ENCODE measurements around the gene MINDY4.
A peak's percentile ranks its signal among the peaks of the same experiment; 100 is the strongest.

Gene MINDY4

DNA sequence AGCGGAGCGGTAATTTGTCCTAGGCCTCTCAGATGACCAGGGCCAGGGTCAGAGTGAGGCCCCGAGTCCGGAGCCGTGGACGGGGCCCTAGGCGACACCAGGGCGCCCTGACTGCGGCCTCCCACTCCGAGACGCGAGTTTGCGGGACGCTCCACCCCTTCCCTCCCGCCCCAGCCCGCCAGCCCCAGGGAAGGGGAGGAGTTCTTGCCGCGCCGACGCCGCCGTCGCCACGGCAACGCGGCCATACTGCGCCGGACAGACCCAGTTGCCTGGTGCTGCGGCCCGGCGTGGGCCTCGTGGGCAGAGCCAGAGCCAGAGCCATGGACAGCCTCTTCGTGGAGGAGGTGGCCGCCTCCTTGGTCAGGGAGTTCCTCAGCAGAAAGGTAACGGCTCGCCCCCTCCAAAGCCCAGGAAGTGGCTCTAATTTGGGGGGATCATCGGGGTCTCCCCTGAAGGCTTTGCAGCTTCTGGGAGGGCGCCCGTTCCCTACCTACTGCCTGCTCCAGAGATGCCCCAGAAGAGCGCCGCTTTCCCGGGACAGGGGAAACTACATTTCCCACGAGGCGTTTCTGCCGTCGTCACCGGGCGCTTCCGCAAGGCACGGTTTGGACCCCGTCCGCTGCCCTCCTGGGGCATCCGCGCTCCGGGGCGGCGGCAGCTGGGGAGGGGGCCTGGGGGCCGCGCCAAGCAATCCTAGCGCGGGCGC, at the start of gene MINDY4:
Gene MINDY4 (plus strand): TSS at position 244 of the 706 bp plus-strand sequence. CDS start 77 bp downstream, at position 321.
- DNase-seq (ENCODE audit: insufficient read length, low spot score) (peak; percentile 65), FAIRE-seq (peak; percentile 79)

DNA sequence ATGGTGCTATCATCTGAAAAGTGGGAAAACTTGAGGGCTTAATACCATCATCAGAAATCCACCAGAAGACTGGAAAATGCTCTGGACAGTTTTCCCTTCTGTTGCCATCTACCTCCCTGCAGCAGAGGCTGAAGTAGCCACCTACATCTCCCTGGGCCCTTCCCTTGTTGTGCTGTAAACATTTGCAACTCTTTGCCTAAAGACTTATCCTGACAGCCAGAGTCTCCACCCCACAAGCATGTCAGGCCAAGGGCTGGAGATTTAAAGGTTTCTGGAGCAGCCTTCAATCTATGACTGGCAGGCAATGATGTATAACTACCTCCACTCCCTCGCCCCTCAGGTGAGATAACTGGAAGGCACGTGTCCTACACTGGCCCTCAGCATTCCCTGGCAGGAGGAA, 49.0 kb upstream of the MINDY4 start:
- DNase-seq (ENCODE audit: insufficient read length, low spot score), result no peak
- no peak for FAIRE-seq

- FAIRE-seq (no peak), DNase-seq (ENCODE audit: insufficient read length, low spot score) (no peak)
Measured at GRCh38 chr7:30722671-30723070, 48.5 kb upstream of the MINDY4 start.

DNA sequence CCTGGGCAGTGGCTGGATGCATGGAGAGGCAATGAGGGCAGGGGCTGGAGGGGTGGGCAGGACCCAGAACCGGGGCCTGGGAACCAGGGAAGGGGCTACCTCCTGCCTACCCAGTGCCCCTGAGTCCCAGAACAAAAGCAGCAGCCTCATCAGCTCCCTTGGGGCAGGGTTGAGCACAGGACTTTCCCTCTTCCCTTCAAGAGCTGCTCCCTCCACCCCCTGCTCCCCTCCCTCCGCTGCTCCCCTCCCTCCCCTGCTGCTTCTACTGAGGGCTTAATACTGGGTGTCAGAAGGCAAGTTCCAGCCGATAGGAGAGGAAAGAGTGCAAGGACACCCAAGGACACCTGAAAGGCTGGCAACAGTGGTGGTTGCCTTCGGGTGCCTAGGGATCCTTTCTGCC, 47.4 kb upstream of the MINDY4 start:
- no peak for DNase-seq (ENCODE audit: insufficient read length, low spot score)
- FAIRE-seq, result no peak

DNA sequence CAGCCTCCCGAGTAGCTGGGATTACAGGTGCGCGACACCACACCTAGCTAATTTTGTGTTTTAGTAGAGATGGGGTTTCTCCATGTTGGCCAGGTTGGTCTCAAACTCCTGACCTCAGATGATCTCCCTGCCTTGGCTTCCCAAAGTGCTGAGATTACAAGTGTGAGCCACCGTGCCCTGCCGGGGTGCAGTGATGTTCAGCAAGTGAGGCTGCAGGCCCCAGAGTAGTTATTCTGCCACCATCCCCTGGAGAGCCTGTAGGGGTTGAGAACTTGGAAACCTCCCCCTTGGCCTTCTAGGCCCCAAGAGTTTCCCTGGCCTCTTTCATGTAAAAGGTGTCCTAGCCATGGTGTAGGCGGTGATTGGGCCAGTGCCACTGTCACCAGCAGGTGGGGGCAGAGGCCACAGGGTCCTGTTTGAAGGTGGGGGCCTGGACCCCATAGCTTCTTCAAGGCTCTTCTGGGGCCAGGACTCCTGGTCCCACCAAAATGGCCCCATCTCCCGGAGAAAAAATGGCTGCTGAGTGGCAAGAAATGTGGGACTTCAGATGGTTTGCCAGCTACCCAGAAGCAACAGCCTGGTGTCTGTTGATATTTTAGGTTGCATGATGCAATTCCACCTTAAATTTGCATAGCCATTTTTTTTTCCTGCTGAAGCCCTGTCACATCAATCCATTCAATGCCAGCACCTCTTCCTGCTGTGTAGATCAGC, 44.8 kb upstream of the MINDY4 start:
- no peak for DNase-seq (ENCODE audit: insufficient read length, low spot score)
- no peak for FAIRE-seq

- no peak for DNase-seq (ENCODE audit: insufficient read length, low spot score)
- FAIRE-seq, result no peak
Measured at GRCh38 chr7:30727061-30727945, 43.9 kb upstream of the MINDY4 start.

DNA sequence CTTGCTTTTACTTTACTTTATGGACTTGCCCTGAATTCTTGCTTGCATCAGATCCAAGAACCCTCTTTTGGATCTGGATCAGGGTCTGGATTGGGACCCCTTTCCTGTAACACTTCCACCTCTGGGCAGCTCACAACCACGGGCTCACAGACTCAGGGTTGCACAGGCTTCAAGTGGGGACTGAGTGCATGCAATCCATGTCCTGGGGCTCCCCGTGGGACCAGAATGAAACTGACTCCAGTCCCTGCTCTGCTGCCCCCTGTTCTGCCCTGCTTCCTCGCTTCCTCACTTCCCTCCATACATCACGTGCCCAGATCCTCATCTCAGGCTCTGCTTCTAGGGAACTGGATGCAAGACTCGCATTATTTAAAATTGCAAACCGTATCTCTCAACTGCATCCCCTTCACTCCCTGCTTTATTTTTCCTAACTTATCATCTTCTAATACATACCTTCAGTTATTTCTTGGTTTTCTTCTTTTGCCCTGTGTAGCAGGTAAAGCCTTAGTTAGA, 42.6 kb upstream of the MINDY4 start:
- FAIRE-seq (no peak), DNase-seq (ENCODE audit: insufficient read length, low spot score) (no peak)

DNA sequence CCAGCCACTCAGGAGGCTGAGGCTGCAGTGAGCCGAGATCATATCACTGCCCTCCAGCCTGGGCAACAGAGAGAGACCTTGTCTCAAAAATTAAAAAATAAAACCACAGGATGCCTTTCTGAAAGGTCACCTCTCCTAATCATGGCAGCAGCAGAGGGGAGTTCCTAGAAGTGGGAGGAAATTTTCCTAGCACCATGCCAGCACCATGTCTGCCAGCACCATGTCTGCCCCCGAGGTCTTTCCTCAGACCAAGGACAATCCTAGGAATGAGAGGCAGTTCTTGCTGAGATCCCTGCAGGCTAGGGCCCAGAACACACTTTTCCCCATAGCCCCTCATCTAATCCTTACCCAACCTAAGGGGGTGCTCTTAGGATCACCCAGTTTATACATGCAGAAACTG, 41.6 kb upstream of the MINDY4 start:
- no peak for FAIRE-seq
- no peak for DNase-seq (ENCODE audit: insufficient read length, low spot score)

DNA sequence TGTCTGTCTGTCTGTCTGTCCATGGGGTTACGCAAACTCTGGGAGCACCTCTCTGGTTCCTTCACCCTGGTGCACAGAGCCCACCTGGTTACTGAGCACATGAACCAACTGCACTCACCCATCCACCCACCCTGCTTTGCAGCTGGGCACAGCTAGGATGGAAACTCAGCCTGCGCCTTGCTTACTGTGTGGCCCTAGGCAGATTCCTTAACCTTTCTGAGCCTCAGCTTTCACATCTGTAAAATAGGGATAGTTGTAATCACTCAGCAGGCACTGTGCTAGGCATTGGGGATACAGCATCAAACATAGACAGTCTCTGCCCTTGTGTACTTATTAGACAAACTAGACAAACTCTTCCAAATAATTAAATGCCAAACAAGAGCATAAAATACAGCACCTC, 41.1 kb upstream of the MINDY4 start:
- no peak for FAIRE-seq
- DNase-seq (ENCODE audit: insufficient read length, low spot score), result no peak

- DNase-seq (ENCODE audit: insufficient read length, low spot score) (no peak), FAIRE-seq (no peak)
Measured at GRCh38 chr7:30730996-30731395, 40.2 kb upstream of the MINDY4 start.

DNA sequence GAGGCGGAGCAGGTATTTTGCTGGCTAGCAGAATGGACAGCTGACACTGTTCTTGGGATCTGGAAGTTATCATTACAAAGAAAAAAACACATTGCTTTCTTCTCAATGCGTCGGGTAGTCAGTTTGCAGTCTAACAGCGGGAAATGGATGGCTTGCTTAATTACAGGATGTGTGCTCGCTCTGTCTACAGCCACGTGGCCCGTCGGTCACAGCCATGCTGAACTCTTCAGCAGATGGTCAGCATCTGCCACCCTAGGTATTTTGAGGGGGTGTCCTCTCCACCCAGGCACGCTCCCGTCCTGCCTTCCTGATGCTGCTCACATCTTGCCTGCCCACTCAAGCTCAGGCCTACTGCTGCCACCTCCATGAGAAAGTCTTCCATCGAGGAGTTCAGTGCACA, 39.6 kb upstream of the MINDY4 start:
- FAIRE-seq, result no peak
- no peak for DNase-seq (ENCODE audit: insufficient read length, low spot score)

GRCh38 chr7:30732606-30733005, 38.6 kb upstream of the MINDY4 start:
- DNase-seq (ENCODE audit: insufficient read length, low spot score), result no peak
- no peak for FAIRE-seq

DNA sequence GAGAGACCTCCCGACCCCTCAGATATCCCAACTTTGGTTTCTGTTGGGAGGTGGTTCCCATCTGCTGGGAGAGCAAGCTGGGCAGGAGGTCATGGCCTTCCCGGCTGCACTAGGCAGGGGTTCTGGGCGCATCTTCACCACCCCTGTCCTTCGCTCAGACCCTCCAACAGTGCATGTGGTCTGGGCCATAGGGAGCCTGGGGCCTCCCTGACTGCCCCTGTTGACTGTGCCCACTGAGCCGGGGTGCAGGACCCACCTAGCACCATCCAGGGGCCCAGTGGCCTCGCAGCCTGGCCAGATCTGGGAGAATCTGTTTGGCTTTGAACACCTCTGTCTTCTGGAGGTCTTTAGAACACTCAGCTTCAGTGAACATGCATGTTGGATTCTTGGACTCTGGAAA, 38.0 kb upstream of the MINDY4 start:
- DNase-seq (ENCODE audit: insufficient read length, low spot score), result no peak
- FAIRE-seq, result no peak

DNA sequence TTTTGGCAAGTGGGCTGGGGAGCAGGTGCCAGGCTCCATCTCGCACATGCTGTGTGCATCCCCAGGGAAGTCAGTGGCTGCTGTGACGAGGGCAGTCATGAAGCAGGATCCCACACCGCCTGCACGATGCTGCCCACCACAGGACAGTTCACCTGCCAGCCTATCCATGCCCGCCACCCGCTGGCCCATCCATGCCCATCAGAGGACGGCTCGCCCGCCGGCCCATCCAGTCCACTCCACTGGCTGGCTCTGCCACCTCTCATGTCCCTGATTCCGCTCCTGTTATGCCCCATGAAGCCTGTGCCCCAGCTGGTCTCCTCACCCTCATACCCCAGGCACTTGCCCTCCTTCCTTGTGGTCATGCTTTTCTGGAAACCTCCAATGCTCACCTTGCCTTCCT, 37.5 kb upstream of the MINDY4 start:
- no peak for DNase-seq (ENCODE audit: insufficient read length, low spot score)
- FAIRE-seq, result no peak

DNA sequence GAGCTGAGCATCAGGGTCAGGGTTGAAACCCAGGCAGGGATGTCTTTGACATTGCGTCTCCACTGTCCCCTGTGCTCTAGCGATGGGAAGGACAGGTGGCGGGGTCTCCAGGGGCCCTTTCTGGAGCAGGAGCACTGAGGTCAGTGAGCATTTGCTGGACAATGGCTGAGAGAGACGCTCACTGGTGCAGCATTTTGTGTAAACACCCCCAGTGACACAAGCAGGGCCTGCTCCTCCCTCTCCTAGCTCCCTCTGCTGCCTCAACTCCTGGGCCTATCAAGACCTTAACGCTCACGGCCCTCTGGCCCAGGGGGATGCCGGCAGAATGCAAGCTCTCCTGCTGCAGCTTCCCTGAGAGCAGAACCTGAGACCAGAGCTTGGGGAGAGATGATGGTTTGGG, 36.7 kb upstream of the MINDY4 start:
- DNase-seq (ENCODE audit: insufficient read length, low spot score) (no peak), FAIRE-seq (no peak)

DNA sequence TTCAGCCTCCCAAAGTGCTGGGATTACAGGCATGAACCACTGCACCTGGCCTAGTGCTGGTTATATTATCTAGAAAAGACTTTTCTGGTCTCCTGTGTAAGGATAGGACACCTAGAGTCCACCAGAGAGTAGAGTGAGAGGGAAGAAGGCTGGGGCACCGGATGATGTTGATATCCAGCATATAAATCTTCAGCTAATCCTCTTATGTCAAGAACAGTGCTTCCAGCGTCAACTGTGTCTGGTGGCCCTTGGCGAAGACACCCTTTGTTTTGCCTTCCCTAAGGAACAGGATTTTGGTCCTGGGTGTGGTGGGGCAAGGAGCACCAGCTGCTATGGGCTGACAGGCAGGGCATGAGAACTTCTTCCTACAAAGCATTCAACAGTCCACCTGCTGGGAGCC, 35.6 kb upstream of the MINDY4 start:
- FAIRE-seq (no peak), DNase-seq (ENCODE audit: insufficient read length, low spot score) (no peak)

DNA sequence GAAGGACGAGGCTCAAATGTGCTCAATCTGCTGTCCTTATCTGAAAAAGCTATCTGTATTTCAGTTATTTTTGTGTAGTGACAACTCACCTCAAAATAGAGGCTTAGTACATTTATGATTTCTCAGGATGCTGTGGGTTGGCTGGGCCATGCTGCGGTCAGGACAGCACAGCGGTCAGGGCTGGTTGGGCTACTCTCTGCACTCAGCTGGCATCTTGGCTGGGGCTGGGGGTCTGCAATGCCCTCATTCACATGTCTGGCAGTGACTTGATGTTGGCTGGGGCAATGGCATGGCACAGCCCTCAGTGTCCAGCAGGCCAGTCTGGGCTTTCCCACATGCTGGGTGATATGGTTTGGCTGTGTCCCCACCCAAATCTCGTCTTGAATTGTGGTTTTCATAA, 34.9 kb upstream of the MINDY4 start:
- no peak for FAIRE-seq
- DNase-seq (ENCODE audit: insufficient read length, low spot score), result no peak

DNA sequence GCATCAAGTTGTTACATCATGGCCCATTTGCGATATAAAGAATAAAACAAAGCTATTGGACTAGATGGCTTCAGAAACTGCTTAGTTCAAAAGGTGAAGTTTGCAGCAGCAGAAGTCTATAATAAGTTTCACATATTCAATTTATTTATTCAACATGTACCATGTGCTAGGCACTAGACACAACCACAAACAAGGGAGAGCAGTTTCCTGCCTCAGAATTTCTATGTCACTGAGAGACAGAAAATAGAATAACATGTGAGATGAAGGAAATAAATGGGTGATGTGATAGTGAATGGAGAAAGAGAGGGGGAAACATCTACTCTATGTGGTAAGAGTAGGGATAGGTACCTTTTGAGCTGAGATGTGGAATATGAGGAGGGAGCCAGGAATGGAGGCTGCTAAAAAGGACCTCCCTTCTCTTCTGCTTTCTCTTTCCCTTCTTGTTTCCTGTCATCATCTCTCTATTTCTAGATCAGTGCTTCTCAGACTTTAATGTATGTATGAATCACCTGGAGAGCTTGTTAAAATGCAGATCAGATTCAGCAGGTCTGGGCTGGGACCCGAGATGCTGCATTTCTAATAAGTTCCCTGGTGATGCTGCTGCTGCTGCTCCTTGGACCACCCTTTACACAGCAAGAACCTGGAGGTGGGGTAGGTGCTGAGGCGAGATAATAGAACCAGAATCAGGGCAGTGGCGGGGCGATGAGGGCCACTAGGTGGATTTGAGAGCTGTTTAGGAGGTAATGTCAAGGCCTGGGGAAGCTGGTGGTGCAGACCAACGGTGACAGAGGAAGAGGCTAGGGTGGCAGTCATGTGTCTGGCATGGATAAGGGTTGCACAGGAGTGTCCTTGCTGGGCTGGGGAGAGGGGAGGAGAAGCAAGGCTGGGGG, 32.9 kb upstream of the MINDY4 start:
- no peak for DNase-seq (ENCODE audit: insufficient read length, low spot score)
- FAIRE-seq, result no peak

- FAIRE-seq, result no peak
- no peak for DNase-seq (ENCODE audit: insufficient read length, low spot score)
Measured at GRCh38 chr7:30739691-30740090, 31.5 kb upstream of the MINDY4 start.

DNA sequence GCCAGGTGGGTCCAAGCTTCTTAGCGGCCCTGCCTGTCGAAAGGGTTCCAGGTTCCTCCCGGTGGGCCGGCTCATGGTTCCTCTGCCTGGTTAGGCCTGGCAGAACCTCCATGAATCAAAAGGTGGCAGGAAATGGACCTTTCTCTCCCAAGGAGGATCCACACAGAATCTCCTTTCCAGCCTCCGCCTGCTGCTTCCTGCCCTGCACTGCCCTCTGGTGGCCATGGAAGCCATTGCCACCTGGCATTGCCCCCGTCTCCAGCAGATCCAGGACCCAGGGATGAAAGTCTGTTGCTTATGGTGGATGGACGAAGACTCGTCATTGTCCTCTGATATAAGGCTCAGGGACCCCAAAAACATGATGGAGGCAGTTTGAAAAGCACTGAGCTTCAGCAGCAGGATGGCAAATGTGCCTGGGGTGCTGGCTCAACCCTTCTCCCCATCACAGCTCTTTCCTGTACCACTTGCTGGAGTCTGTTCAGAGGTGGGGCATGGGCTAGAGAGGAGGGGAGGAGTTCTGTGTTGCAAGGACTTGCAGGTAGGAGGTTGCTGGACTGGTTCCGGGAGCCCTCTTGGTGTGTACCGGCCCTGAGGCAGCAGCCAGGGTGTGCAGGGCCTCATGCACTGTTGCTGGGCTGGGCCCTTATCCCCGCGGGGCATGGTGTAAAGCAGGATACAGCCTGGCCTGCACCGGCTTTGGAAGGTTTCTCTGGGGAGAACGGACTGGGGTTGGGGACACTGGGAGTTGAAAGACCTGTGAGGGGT, 30.6 kb upstream of the MINDY4 start:
- DNase-seq (ENCODE audit: insufficient read length, low spot score) (peak; percentile 86), FAIRE-seq (peak; percentile 95)
